Activated B cell treated with CpG ODN at 0.5 μM for 24 hours (primary cell): ENCODE results near the gene SYNPR. TPM values are rescaled to one million over a fixed set of nuclear protein-coding genes. Genes with fewer than 3 reads are reported as not detected.

Experiments
- ATAC-seq: fragments of 200-7000 bp; cut with Tn5 transposase; one replicate; pipeline ENCODE4 v1.10.0; 2021; ENCODE audit warnings: low read depth, mild to moderate bottlenecking, moderate library complexity
- CTCF ChIA-PET: fragments of 350-600 bp; sonication (Branson Sonifier 250); formaldehyde crosslinking; loops from one replicate; lab custom pipeline; 2021; ENCODE audit warnings: antibody characterized with exemption; lab: Charles Lee
- POLR2A ChIA-PET: fragments of 350-600 bp; sonication (Branson Sonifier 250); formaldehyde crosslinking; loops from one replicate; lab custom pipeline; 2021; ENCODE audit warnings: antibody characterized with exemption; lab: Charles Lee
- DNase-seq: peaks from one replicate; pipeline ENCODE4 v3.0.0; 2022
- H3K27ac Mint-ChIP-seq: one replicate; pipeline ENCODE4 v1.8.0; 2020; ENCODE audit warnings: mixed read lengths
- H3K27me3 Mint-ChIP-seq: one replicate; pipeline ENCODE4 v1.8.0; 2021; ENCODE audit warnings: mixed read lengths
- H3K36me3 Mint-ChIP-seq: one replicate; pipeline ENCODE4 v1.8.0; 2021; ENCODE audit warnings: low read depth, mixed read lengths
- H3K4me1 Mint-ChIP-seq: one replicate; pipeline ENCODE4 v1.8.0; 2021; ENCODE audit warnings: mixed read lengths
- H3K4me3 Mint-ChIP-seq: one replicate; pipeline ENCODE4 v1.8.0; 2020; ENCODE audit warnings: mild to moderate bottlenecking, mixed read lengths
- H3K9me3 Mint-ChIP-seq: one replicate; pipeline ENCODE4 v1.8.0; 2020; ENCODE audit warnings: mixed read lengths
- intact Hi-C: fragments of 100-400 bp; cut with micrococcal nuclease; formaldehyde crosslinking; loops from one replicate; pipeline ENCODE4 v1.15.1; 2024
- total RNA-seq: library from RNA; stranded (reverse); gene quantifications from 2 replicates; pipeline ENCODE4 v1.2.3, GENCODE V29; 2022
- TF ChIP-seq, protein P1 (sequence below): fragments of 200-600 bp; IDR thresholded peaks from one replicate; pipeline ENCODE4 v1.8.0; 2022; ENCODE audit warnings: antibody characterized with exemption, mild to moderate bottlenecking

Gene SYNPR
- total RNA-seq, 1 donor from 2014 or later, result not detected

DNA sequence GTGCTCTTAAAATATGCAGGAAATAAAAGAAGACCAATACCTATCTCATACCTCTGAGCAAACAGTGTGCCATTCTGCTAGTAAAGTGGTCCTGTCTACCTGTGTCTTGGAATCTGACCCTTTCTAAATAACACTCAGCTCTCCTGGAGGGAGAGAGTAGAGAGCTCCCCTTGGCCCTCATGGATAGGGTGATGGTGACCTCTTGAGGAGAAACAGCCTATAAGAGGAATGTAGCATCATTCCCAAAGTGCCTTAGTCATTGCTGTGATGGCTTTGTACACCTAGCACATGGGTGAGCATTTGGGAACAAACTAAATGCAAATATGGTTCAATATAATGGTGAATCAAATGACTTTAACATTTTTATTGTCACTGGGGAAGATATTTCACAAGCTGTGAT lies 384.4 kb downstream of the SYNPR start:
- ATAC-seq, result no peak
- Mint-ChIP-seq H3K27me3 (no peaks in the 10 kb centered on the region), H3K4me1 (no peaks in the 10 kb centered on the region), H3K27ac (no peak overlapping the region), H3K36me3 (no peaks in the 10 kb centered on the region), H3K9me3 (no peaks in the 10 kb centered on the region), H3K4me3 (no peak overlapping the region)
- ChIA-PET POLR2A (no interaction called here), CTCF (no interaction called here)
- no peak for DNase-seq
- TF ChIP-seq, protein P1, sequence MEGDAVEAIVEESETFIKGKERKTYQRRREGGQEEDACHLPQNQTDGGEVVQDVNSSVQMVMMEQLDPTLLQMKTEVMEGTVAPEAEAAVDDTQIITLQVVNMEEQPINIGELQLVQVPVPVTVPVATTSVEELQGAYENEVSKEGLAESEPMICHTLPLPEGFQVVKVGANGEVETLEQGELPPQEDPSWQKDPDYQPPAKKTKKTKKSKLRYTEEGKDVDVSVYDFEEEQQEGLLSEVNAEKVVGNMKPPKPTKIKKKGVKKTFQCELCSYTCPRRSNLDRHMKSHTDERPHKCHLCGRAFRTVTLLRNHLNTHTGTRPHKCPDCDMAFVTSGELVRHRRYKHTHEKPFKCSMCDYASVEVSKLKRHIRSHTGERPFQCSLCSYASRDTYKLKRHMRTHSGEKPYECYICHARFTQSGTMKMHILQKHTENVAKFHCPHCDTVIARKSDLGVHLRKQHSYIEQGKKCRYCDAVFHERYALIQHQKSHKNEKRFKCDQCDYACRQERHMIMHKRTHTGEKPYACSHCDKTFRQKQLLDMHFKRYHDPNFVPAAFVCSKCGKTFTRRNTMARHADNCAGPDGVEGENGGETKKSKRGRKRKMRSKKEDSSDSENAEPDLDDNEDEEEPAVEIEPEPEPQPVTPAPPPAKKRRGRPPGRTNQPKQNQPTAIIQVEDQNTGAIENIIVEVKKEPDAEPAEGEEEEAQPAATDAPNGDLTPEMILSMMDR, result no peak
- intact Hi-C loops, result loop anchor here (5.0 kb wide), 1 partner anchor 315 kb away; no protein-coding TSS in a partner anchor
